Epithelial cell of esophagus (primary cell): ENCODE measurements around the gene CYB5B.

ENCODE experiments used
- DNase-seq: peaks from one replicate; pipeline ENCODE4 v3.0.0; 2010; ENCODE audit warnings: low read depth
- H3K4me3 ChIP-seq: 2 replicates; pipeline ENCODE4 v1.5.1; 2011; ENCODE audit warnings: mild to moderate bottlenecking, low read length, control low read depth
- CTCF ChIP-seq: IDR thresholded peaks from 2 replicates; pipeline ENCODE4 v1.5.1; 2011; ENCODE audit warnings: low read depth, mild to moderate bottlenecking, low read length, control low read depth, inconsistent platforms; ENCODE audit not compliant: insufficient read depth; ENCODE audit errors: missing control alignments

Gene CYB5B

GRCh38 chr16:69465881-69466280 is 41.5 kb downstream of the CYB5B start:
- no peak for TF ChIP-seq CTCF
- H3K4me3 ChIP-seq, result no peak overlapping the region
- no peak for DNase-seq

GRCh38 chr16:69466547-69466946 is 42.1 kb downstream of the CYB5B start:
- no peak for DNase-seq
- no peak overlapping the region for H3K4me3 ChIP-seq
- TF ChIP-seq CTCF, result no peak

DNA sequence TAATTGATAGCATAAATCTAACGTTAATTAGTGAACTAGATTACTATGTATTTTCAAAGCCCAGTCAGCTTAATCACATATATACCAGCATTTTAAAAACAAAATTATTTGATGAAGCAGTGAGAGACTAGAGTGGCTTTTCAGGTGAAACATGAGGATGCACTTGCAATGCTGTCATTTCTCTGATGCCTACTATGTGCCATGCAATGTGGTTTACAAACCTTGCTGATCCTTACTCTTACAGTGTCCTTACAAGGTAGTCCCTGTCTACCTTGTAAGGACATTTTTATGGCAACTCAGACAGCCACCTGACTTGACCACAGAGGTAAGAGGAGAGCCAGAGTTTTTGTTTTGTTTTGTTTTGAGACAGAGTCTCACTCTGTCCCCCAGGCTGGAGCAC is 42.7 kb downstream of the CYB5B start:
- no peak overlapping the region for H3K4me3 ChIP-seq
- DNase-seq, result no peak
- TF ChIP-seq CTCF, result no peak

- H3K4me3 ChIP-seq, result no peak overlapping the region
- no peak for DNase-seq
- no peak for TF ChIP-seq CTCF
These were observed 43.2 kb downstream of the CYB5B start for GRCh38 chr16:69467531-69468204.

DNA sequence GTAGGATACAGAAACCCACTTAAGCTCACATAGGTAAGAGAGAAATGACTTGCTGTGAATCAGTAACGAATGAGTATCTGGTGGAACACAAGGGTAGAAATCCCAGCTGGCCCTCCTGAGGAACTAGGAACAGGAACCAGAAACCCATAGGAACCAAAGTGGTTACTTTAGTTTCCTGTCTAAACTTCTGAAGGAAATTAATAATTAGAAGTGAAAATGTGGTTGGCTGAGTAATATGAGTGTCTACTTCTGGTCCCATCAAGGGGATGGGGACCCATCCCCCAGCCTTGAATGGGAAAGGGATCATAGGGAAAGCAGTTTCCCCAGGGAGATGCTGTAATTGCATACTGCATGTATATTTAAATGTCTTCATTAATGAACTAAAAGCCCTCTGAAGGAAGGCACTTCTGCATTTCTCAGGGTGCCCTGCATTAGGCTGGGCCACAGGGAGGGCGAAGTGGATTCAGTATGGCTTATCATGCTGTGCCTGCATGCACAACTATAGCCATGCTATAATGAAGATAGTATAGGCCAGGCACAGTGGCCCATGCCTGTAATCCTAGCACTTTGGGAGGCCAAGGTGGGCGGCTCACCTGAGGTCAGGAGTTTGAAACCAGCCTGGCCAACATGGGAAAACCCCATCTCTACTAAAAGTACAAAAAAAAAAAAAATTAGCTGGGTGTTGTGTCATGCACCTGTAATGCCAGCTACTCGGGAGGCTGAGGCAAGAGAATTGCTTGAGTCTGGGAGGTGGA is 45.6 kb downstream of the CYB5B start:
- TF ChIP-seq CTCF, result no peak
- no peak overlapping the region for H3K4me3 ChIP-seq
- DNase-seq, result no peak

GRCh38 chr16:69471121-69471520 is 46.7 kb downstream of the CYB5B start:
- TF ChIP-seq CTCF, result no peak
- no peak for DNase-seq
- H3K4me3 ChIP-seq, result no peak overlapping the region

- H3K4me3 ChIP-seq, result no peak overlapping the region
- no peak for TF ChIP-seq CTCF
- DNase-seq, result no peak
These were observed 50.0 kb downstream of the CYB5B start for GRCh38 chr16:69474408-69474807.
